ENCODE data around the gene TGFA. TPM values are rescaled to one million over a fixed set of nuclear protein-coding genes. Genes with fewer than 3 reads are reported as not detected.

The TGFA gene
- total RNA-seq, 1 donor: not detected

DNA sequence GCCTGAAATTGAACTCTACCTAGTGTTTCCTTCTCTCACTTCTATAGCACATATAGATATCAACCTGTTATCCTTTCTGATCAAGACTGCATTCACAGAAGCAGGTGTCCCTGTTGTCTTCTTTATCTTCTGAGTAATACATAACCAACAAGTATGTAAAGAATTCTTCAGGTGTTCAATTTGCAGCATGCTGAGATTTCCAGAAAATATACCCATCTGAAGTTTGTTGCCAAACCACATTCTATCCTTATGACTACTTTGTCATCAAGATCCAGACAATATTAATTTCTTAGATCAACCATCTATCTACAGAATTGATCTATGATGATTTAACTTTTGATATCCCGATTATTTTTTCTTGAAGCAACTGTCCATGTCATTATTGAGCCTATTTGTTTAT lies 69.5 kb downstream of the TGFA start:
- no peak overlapping the region for H3K4me3 ChIP-seq (ENCODE audit: low read depth, low read length)
- DNase-seq (ENCODE audit: low read depth): no peak
- TF ChIP-seq, protein P1, sequence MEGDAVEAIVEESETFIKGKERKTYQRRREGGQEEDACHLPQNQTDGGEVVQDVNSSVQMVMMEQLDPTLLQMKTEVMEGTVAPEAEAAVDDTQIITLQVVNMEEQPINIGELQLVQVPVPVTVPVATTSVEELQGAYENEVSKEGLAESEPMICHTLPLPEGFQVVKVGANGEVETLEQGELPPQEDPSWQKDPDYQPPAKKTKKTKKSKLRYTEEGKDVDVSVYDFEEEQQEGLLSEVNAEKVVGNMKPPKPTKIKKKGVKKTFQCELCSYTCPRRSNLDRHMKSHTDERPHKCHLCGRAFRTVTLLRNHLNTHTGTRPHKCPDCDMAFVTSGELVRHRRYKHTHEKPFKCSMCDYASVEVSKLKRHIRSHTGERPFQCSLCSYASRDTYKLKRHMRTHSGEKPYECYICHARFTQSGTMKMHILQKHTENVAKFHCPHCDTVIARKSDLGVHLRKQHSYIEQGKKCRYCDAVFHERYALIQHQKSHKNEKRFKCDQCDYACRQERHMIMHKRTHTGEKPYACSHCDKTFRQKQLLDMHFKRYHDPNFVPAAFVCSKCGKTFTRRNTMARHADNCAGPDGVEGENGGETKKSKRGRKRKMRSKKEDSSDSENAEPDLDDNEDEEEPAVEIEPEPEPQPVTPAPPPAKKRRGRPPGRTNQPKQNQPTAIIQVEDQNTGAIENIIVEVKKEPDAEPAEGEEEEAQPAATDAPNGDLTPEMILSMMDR (IDR thresholded peaks at IDR 0.05; ENCODE audit: insufficient read depth, low read depth, low read length): no peak

DNA sequence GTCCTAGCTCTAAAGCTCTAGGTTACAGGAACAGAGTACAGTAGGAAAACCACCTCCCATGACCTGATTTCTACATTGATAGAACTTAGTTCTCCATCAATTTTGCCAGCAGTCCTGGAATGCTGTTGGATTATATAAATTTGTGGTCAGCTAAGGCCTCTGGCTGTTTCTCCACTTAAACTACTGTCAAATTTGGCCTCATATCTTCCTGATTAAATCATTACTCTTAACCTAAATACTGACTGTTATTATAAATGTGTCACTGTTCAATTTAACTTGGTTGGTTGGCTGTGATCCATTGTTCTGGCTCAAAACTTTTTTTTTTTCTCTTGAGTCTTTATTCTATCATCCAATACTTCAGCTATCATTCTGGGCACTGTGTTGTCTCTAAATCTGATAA lies 71.2 kb downstream of the TGFA start:
- no peak overlapping the region for H3K4me3 ChIP-seq (ENCODE audit: low read depth, low read length)
- DNase-seq (ENCODE audit: low read depth): no peak
- TF ChIP-seq, protein P1 (IDR thresholded peaks at IDR 0.05; ENCODE audit: insufficient read depth, low read depth, low read length): no peak

DNA sequence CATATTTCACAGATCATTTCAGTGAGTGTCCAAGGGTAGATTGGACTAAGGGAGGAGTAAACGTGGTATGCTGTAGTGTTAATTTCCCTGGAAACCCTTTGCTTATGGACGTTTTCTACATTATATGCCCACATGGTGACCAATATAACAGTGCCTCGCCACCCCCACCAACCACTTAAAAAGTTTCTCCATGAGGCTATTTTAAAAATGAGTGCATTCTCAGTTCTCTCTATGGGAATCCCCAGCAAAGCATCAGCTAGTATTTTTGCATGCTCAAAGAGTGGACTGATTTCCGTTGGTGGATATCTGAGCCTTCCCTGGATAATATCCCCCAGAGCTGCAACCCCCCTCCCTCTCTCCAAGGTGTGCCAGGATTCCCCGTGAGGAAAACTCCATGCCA lies 73.2 kb downstream of the TGFA start:
- TF ChIP-seq, protein P1 (IDR thresholded peaks at IDR 0.05; ENCODE audit: insufficient read depth, low read depth, low read length): no peak
- H3K4me3 ChIP-seq (ENCODE audit: low read depth, low read length): no peak overlapping the region
- no peak for DNase-seq (ENCODE audit: low read depth)

DNA sequence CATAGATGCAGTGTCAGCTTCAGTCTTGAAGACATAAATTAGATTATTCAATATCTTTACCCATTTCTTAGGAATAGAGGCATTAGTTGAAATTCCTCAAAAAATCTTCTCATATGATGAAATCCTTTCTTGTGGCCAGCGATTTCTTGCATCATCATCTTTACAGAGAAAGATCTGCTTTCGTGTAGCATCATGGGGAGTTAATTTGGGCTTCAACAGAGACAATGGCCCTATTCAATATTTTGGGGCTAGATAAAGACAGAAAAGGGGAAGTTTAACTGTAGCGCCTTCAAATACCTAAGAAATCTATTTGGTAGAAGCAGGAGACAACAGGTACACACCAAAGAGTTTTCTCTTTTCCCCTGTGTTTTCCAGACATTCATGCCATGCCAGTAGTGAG lies 73.8 kb downstream of the TGFA start:
- H3K4me3 ChIP-seq (ENCODE audit: low read depth, low read length): no peak overlapping the region
- TF ChIP-seq, protein P1 (IDR thresholded peaks at IDR 0.05; ENCODE audit: insufficient read depth, low read depth, low read length): no peak
- DNase-seq (ENCODE audit: low read depth): no peak

DNA sequence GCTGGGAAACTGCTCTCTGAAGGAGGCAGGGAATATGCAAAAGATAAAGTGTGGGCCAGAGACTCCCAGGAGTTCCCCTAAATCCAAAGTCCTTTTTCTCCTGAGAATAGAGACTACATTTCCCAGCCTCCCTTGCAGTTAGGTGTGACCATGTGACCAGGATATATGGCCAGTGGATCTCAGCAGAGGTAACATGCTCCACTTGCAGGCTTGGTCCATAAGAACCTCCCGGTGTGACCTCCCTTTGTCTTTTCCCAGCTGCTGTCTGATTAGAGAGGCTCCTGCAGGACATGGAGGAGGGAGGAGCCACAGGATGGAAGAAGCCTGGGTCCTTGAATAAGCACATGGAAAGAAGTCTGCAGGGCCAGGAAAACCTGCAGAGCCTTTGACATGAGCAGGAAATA lies 76.2 kb downstream of the TGFA start:
- no peak overlapping the region for H3K4me3 ChIP-seq (ENCODE audit: low read depth, low read length)
- TF ChIP-seq, protein P1 (IDR thresholded peaks at IDR 0.05; ENCODE audit: insufficient read depth, low read depth, low read length): no peak
- no peak for DNase-seq (ENCODE audit: low read depth)

DNA sequence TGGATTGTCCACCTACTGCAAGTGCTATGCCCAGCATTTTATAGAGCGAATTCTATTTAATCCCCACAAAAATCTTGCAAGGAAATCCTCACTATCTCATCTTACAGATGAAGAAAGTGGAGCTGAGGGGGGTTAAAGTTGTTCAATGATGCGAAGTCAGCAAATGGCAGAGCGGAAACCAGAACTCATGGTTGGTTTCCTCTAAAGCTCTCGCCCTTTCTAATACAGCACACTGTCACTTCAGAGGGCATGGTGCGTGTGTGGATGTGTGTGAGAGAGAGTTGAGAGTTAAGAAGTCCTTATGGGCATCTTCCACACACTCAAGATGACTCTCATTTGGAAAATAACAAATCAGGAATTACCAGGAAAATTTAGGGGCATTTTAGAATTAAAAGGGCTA lies 78.4 kb downstream of the TGFA start:
- DNase-seq (ENCODE audit: low read depth): no peak

More for the DNA sequence above, 78.4 kb downstream of the TGFA start:
- H3K4me3 ChIP-seq (ENCODE audit: low read depth, low read length): no peak overlapping the region
- TF ChIP-seq, protein P1 (IDR thresholded peaks at IDR 0.05; ENCODE audit: insufficient read depth, low read depth, low read length): no peak

All from fibroblast of villous mesenchyme (primary cell).